Measurements from ENCODE around the gene FBN1. TPM values are rescaled to one million over a fixed set of nuclear protein-coding genes. Genes with fewer than 3 reads are reported as not detected.

FBN1 gene
- total RNA-seq, 1 experiment from 2014 or later = 0.43 TPM

GRCh38 chr15:48601095-48601494, 44.4 kb downstream of the FBN1 start:
- intact Hi-C loops (cut with micrococcal nuclease; ENCODE audit: unreplicated experiment) = no loop called here
- Histone ChIP-seq H3K9me3 (no peaks in the 10 kb centered on the region), H3K4me3 (ENCODE audit: low read depth, low read length) (no peak overlapping the region), H3K4me1 (peaks cover 4% of the 10 kb centered on the region; the same call in 1 of the 2 replicates), H3K36me3 (ENCODE audit: control insufficient read depth, insufficient read depth, low read length) (no peaks in the 10 kb centered on the region), H3K27me3 (replicated peaks; ENCODE audit: control insufficient read depth, insufficient read depth, low read length) (no peaks in the 10 kb centered on the region)
- Mint-ChIP-seq H3K36me3 (ENCODE audit: insufficient read depth, unreplicated experiment) (no peaks in the 10 kb centered on the region), H3K4me1 (ENCODE audit: low read depth, unreplicated experiment) (no peaks in the 10 kb centered on the region), H3K27ac (ENCODE audit: unreplicated experiment) (no peak overlapping the region), H3K4me3 (ENCODE audit: unreplicated experiment) (no peak overlapping the region), H3K9me3 (ENCODE audit: unreplicated experiment) (no peaks in the 10 kb centered on the region), H3K27me3 (ENCODE audit: insufficient read depth, unreplicated experiment) (peaks cover 5% of the 10 kb centered on the region)
- TF ChIP-seq, protein P1, sequence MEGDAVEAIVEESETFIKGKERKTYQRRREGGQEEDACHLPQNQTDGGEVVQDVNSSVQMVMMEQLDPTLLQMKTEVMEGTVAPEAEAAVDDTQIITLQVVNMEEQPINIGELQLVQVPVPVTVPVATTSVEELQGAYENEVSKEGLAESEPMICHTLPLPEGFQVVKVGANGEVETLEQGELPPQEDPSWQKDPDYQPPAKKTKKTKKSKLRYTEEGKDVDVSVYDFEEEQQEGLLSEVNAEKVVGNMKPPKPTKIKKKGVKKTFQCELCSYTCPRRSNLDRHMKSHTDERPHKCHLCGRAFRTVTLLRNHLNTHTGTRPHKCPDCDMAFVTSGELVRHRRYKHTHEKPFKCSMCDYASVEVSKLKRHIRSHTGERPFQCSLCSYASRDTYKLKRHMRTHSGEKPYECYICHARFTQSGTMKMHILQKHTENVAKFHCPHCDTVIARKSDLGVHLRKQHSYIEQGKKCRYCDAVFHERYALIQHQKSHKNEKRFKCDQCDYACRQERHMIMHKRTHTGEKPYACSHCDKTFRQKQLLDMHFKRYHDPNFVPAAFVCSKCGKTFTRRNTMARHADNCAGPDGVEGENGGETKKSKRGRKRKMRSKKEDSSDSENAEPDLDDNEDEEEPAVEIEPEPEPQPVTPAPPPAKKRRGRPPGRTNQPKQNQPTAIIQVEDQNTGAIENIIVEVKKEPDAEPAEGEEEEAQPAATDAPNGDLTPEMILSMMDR (IDR thresholded peaks at IDR 0.05; ENCODE audit: insufficient read depth in 1 of 2, low read depth in 1 of 2, low read length in 1 of 2, severe bottlenecking in 1 of 2, unreplicated experiment in 1 of 2) = no peak
- no peak for DNase-seq
- BruUV-seq (replicated peaks) = no TSS peak
- ChIA-PET CTCF (no interaction called here), POLR2A (no interaction called here)

GRCh38 chr15:48596841-48597240, 48.7 kb downstream of the FBN1 start:
- H3K36me3 ChIP-seq (ENCODE audit: control insufficient read depth, insufficient read depth, low read length) = no peaks in the 10 kb centered on the region
- intact Hi-C loops (cut with micrococcal nuclease; ENCODE audit: unreplicated experiment) = no loop called here
- TF ChIP-seq, protein P1 (IDR thresholded peaks at IDR 0.05; ENCODE audit: insufficient read depth in 1 of 2, low read depth in 1 of 2, low read length in 1 of 2, severe bottlenecking in 1 of 2, unreplicated experiment in 1 of 2) = no peak
- H3K27me3 Mint-ChIP-seq (ENCODE audit: insufficient read depth, unreplicated experiment) = peaks cover 1% of the 10 kb centered on the region
- H3K27ac Mint-ChIP-seq (ENCODE audit: unreplicated experiment) = no peak overlapping the region
- no peak for DNase-seq
- CTCF ChIA-PET = no interaction called here
- H3K4me1 ChIP-seq = no peaks in the 10 kb centered on the region
- H3K4me1 Mint-ChIP-seq (ENCODE audit: low read depth, unreplicated experiment) = no peaks in the 10 kb centered on the region
- no peaks in the 10 kb centered on the region for H3K27me3 ChIP-seq (replicated peaks; ENCODE audit: control insufficient read depth, insufficient read depth, low read length)
- no TSS peak for BruUV-seq (replicated peaks)
- no peaks in the 10 kb centered on the region for H3K36me3 Mint-ChIP-seq (ENCODE audit: insufficient read depth, unreplicated experiment)
- H3K9me3 ChIP-seq = no peaks in the 10 kb centered on the region
- POLR2A ChIA-PET = no interaction called here
- H3K4me3 Mint-ChIP-seq (ENCODE audit: unreplicated experiment) = no peak overlapping the region
- H3K4me3 ChIP-seq (ENCODE audit: low read depth, low read length) = no peak overlapping the region
- H3K9me3 Mint-ChIP-seq (ENCODE audit: unreplicated experiment) = no peaks in the 10 kb centered on the region

- H3K27ac Mint-ChIP-seq (ENCODE audit: unreplicated experiment) = no peak overlapping the region
- TF ChIP-seq, protein P1 (IDR thresholded peaks at IDR 0.05; ENCODE audit: insufficient read depth in 1 of 2, low read depth in 1 of 2, low read length in 1 of 2, severe bottlenecking in 1 of 2, unreplicated experiment in 1 of 2) = no peak
- H3K4me3 ChIP-seq (ENCODE audit: low read depth, low read length) = no peak overlapping the region
- H3K36me3 ChIP-seq (ENCODE audit: control insufficient read depth, insufficient read depth, low read length) = no peaks in the 10 kb centered on the region
- ChIA-PET CTCF (no interaction called here), POLR2A (no interaction called here)
- DNase-seq = no peak
- no peaks in the 10 kb centered on the region for H3K9me3 ChIP-seq
- no peaks in the 10 kb centered on the region for H3K4me1 ChIP-seq
- no peak overlapping the region for H3K4me3 Mint-ChIP-seq (ENCODE audit: unreplicated experiment)
- H3K9me3 Mint-ChIP-seq (ENCODE audit: unreplicated experiment) = no peaks in the 10 kb centered on the region
- intact Hi-C loops (cut with micrococcal nuclease; ENCODE audit: unreplicated experiment) = no loop called here
- BruUV-seq (replicated peaks) = no TSS peak
- no peaks in the 10 kb centered on the region for H3K36me3 Mint-ChIP-seq (ENCODE audit: insufficient read depth, unreplicated experiment)
- H3K4me1 Mint-ChIP-seq (ENCODE audit: low read depth, unreplicated experiment) = no peaks in the 10 kb centered on the region
- H3K27me3 ChIP-seq (replicated peaks; ENCODE audit: control insufficient read depth, insufficient read depth, low read length) = no peaks in the 10 kb centered on the region
- H3K27me3 Mint-ChIP-seq (ENCODE audit: insufficient read depth, unreplicated experiment) = no peaks in the 10 kb centered on the region
Observed at GRCh38 chr15:48596415-48596814, 49.1 kb downstream of the FBN1 start.
